K562 (cell line): ENCODE results near the gene AGPAT4. TPM values are rescaled to one million over a fixed set of nuclear protein-coding genes. Genes with fewer than 3 reads are reported as not detected.

Experiments used
- ATAC-seq: fragments of 200-7000 bp; cut with Tn5 transposase; 3 replicates; pipeline ENCODE4 v1.9.1; 2020; ENCODE audit warnings: moderate library complexity
- BruUV-seq: library from RNA; stranded (reverse); fragments of 400-500 nt; replicated peaks from 2 replicates; lab custom pipeline; 2021; lab: Mats Ljungman, UMichigan
- CTCF ChIA-PET: fragments of 300-600 bp; formaldehyde crosslinking; extraction: SDS; loops from one replicate; lab custom pipeline; 2021; ENCODE audit warnings: low intra/inter-chr PET ratio; lab: Yijun Ruan, JAX
- POLR2A ChIA-PET: fragments of 300-600, 350-650 bp; sonication (Branson Sonifier 250); formaldehyde crosslinking; extraction: SDS; loops from one replicate; lab custom pipeline; 2021; ENCODE audit warnings: antibody characterized with exemption, inconsistent platforms; lab: Yijun Ruan, JAX
- DNase-seq, 4 experiments: peaks; one replicate each; pipeline versions ENCODE4 v3.0.0 to v3.0.0-alpha.2; 2011 to 2018; ENCODE audit warnings: low spot score in 3 of 4, mixed read lengths in 3 of 4; ENCODE audit errors: extremely low read depth in 1 of 4
- FAIRE-seq: peaks from 2 replicates; lab custom pipeline; 2011; peaks lifted over from hg19 to GRCh38; lab: Jason Lieb, UNC
- H2AFZ ChIP-seq: 2 replicates; pipeline ENCODE4 v1.6.0; 2011; ENCODE audit warnings: low read depth, low read length, control low read depth, inconsistent platforms
- H3K27ac ChIP-seq: fragments of 200-600 bp; 3 replicates; pipeline ENCODE4 v1.8.0; 2011; ENCODE audit warnings: low read depth, mild to moderate bottlenecking, control low read depth, inconsistent platforms, low read length, moderate library complexity, mixed read lengths; ENCODE audit errors: extremely low read depth
- H3K27me3 ChIP-seq, 2 experiments: fragments of 300-600 bp in 1 of 2; 2 replicates in 1 of 2; 3 replicates in 1 of 2; pipeline versions ENCODE4 v1.6.0 to v1.8.0; 2011; ENCODE audit warnings: inconsistent platforms in 2 of 2, low read length in 2 of 2, mild to moderate bottlenecking in 1 of 2, mixed read lengths in 1 of 2, moderate library complexity in 1 of 2; ENCODE audit not compliant: control insufficient read depth in 2 of 2, insufficient read depth in 2 of 2
- H3K36me3 ChIP-seq: fragments of 300-600 bp; 3 replicates; pipeline ENCODE4 v1.8.0; 2011; ENCODE audit warnings: mild to moderate bottlenecking, low read length, inconsistent platforms; ENCODE audit not compliant: control insufficient read depth, insufficient read depth
- H3K4me1 ChIP-seq, 2 experiments: fragments of 200-600 bp in 1 of 2; replicated peaks in 1 of 2; 2 replicates in 1 of 2; 3 replicates in 1 of 2; pipeline versions ENCODE4 v1.5.1 to v1.8.0; 2011; ENCODE audit warnings: inconsistent platforms in 2 of 2, low read length in 2 of 2, mild to moderate bottlenecking in 1 of 2, mixed read lengths in 1 of 2, moderate library complexity in 1 of 2; ENCODE audit not compliant: control insufficient read depth in 2 of 2, insufficient read depth in 2 of 2
- H3K4me2 ChIP-seq: 2 replicates; pipeline ENCODE4 v1.6.1; 2011; ENCODE audit warnings: low read length, control low read depth, inconsistent platforms, mixed read lengths; ENCODE audit not compliant: insufficient read depth
- H3K4me3 ChIP-seq: fragments of 200-600 bp; sonication (generic), shearing (Covaris generic); 2 replicates; pipeline ENCODE4 v1.5.1; 2016; ENCODE audit warnings: control low read depth, inconsistent platforms
- H3K79me2 ChIP-seq: fragments of 200-600 bp; 3 replicates; pipeline ENCODE4 v1.8.0; 2011; ENCODE audit warnings: low read length, inconsistent platforms; ENCODE audit not compliant: control insufficient read depth, insufficient read depth
- H3K9ac ChIP-seq, 2 experiments: 2 replicates each; pipeline versions ENCODE4 v1.6.0 to v1.6.1; 2011; ENCODE audit warnings: low read depth in 2 of 2, low read length in 2 of 2, control low read depth in 1 of 2, inconsistent platforms in 1 of 2, mild to moderate bottlenecking in 1 of 2, mixed read lengths in 1 of 2; ENCODE audit not compliant: insufficient read depth in 1 of 2
- H3K9me1 ChIP-seq: one replicate; pipeline ENCODE4 v1.6.0; 2011; ENCODE audit warnings: inconsistent platforms, mild to moderate bottlenecking, low read length, moderate library complexity; ENCODE audit not compliant: control insufficient read depth, insufficient read depth
- H3K9me3 ChIP-seq: replicated peaks from 2 replicates; pipeline ENCODE4 v1.5.1; 2011; ENCODE audit warnings: low read depth, low read length, inconsistent platforms; ENCODE audit not compliant: control insufficient read depth, insufficient read depth
- H4K20me1 ChIP-seq: replicated peaks from 2 replicates; pipeline ENCODE4 v1.6.1; 2011; ENCODE audit warnings: low read length, inconsistent platforms, mixed read lengths; ENCODE audit not compliant: control insufficient read depth, insufficient read depth
- ADNP ChIP-seq: fragments of 200-800 bp; sonication (Bioruptor generic); IDR thresholded peaks from 2 replicates; pipeline ENCODE4 v1.6.1; 2016; ENCODE audit warnings: missing genetic modification characterization, missing compliant biosample characterization
- CREBBP ChIP-seq: IDR thresholded peaks from one replicate; pipeline ENCODE4 v1.6.1; 2012; ENCODE audit warnings: low read depth, mild to moderate bottlenecking, control low read depth, inconsistent platforms, low read length
- EP300 ChIP-seq: IDR thresholded peaks from 2 replicates; pipeline ENCODE4 v1.6.1; 2012; ENCODE audit warnings: low read length, improper control_type of control experiment
- ESRRB ChIP-seq: fragments of 250-450 bp; sonication (Bioruptor Pico); IDR thresholded peaks from 2 replicates; pipeline ENCODE4 v1.5.0; 2020; ENCODE audit warnings: mild to moderate bottlenecking, moderate library complexity, borderline replicate concordance
- GTF2B ChIP-seq: IDR thresholded peaks from 2 replicates; pipeline ENCODE4 v1.6.1; 2011; ENCODE audit not compliant: insufficient read length; ENCODE audit errors: extremely low read depth
- MCM2 ChIP-seq: fragments of 450-650 bp; IDR thresholded peaks from 2 replicates; pipeline ENCODE4 v1.6.1; 2017; ENCODE audit warnings: low read depth, mild to moderate bottlenecking
- MTA1 ChIP-seq: fragments of 450-650 bp; IDR thresholded peaks from 2 replicates; pipeline ENCODE4 v1.6.1; 2017; ENCODE audit warnings: borderline replicate concordance
- MTA3 ChIP-seq: fragments of 450-650 bp; formaldehyde crosslinking; IDR thresholded peaks from 2 replicates; pipeline ENCODE4 v1.6.1; 2017; ENCODE audit warnings: mild to moderate bottlenecking, borderline replicate concordance
- PRDM10 ChIP-seq: fragments of 450-650 bp; IDR thresholded peaks from 2 replicates; pipeline ENCODE4 v1.6.1; 2018; ENCODE audit not compliant: partially characterized antibody
- RBFOX2 ChIP-seq: fragments of 200-400 bp; formaldehyde crosslinking; IDR thresholded peaks from 2 replicates; pipeline ENCODE4 v1.6.1; 2017; ENCODE audit warnings: low read depth, mild to moderate bottlenecking, low read length, moderate library complexity
- RBM39 ChIP-seq: fragments of 200-400 bp; formaldehyde crosslinking; optimal IDR thresholded peaks from 2 replicates; pipeline ENCODE3; 2018; ENCODE audit warnings: low read depth, low read length
- ZBTB8A ChIP-seq: fragments of 450-650 bp; IDR thresholded peaks from 2 replicates; pipeline ENCODE4 v1.6.1; 2018; ENCODE audit warnings: mild to moderate bottlenecking, moderate library complexity; ENCODE audit not compliant: partially characterized antibody
- ZFPM2 ChIP-seq: fragments of 250-450 bp; sonication (Bioruptor Pico); IDR thresholded peaks from 2 replicates; pipeline ENCODE4 v1.5.1; 2022; ENCODE audit warnings: mild to moderate bottlenecking
- ZNF431 ChIP-seq: sonication (generic); formaldehyde crosslinking; IDR thresholded peaks from 2 replicates; pipeline ENCODE4 v1.8.0; 2022; ENCODE audit warnings: mild to moderate bottlenecking, missing genetic modification reagents
- ZNF830 ChIP-seq: fragments of 250-450 bp; sonication (Bioruptor Pico); IDR thresholded peaks from 2 replicates; pipeline ENCODE4 v1.5.0; 2021; ENCODE audit warnings: mild to moderate bottlenecking
- ZSCAN32 ChIP-seq: fragments of 450-650 bp; formaldehyde crosslinking; IDR thresholded peaks from 2 replicates; pipeline ENCODE4 v1.4.0; 2020; ENCODE audit warnings: mild to moderate bottlenecking, moderate library complexity
- whole genome bisulfite sequencing: fragments of 100-300 bp; shearing (Covaris generic); methylation state at CpG from one replicate; pipeline ENCODE4 v1.1.6; 2016; ENCODE audit warnings: low coverage, mixed read lengths; ENCODE audit not compliant: insufficient coverage; ENCODE audit errors: missing lambda C conversion rate; 5-methylcytosine and 5-hydroxymethylcytosine counted together
- in situ Hi-C: fragments of 300-500 bp; cut with MboI; formaldehyde crosslinking; loops from 4 replicates; pipeline ENCODE4 v1.15.0; 2018; ENCODE audit warnings: inconsistent platforms, mixed read lengths
- intact Hi-C: fragments of 100-400 bp; cut with micrococcal nuclease; formaldehyde crosslinking; loops from 2 replicates; pipeline ENCODE4 v1.14.2; 2022
- polyA plus RNA-seq, 8 experiments: library from polyadenylated mRNA; depleted of rRNA in 4 of 8; stranded (reverse) in 5 of 8; unstranded in 3 of 8; fragments of >200 nt; fragmentation: Nextera tagmentation in 2 of 8; fragmentation: Illumina TruSeq in 1 of 8; extraction: Ambion mirVana in 2 of 8; extraction: Trizol in 1 of 8; gene quantifications; 2 replicates each; pipeline versions ENCODE4 v1.2.1 to v1.2.3, GENCODE V29; 2011 to 2014; ENCODE audit warnings: inconsistent platforms in 1 of 8, missing spikeins in 1 of 8
- total RNA-seq, 7 experiments: library from RNA; depleted of rRNA in 6 of 7; stranded (reverse); fragments of >200 nt in 6 of 7; fragmentation: Illumina TruSeq in 2 of 7; extraction: Trizol in 2 of 7; gene quantifications; 2 replicates each; pipeline versions ENCODE4 v1.2.1 to v1.2.3, GENCODE V29; 2011 to 2021; ENCODE audit warnings: low replicate concordance in 1 of 7
- TF ChIP-seq, protein P1 (sequence below): fragments of 450-650 bp; formaldehyde crosslinking; IDR thresholded peaks from 2 replicates; pipeline ENCODE4 v1.4.0; 2020; ENCODE audit warnings: mild to moderate bottlenecking, moderate library complexity

Gene AGPAT4
- total and polyA plus RNA-seq, 9 of the 15 experiments (the other 6 are each of a cell fraction or from before 2014, with no cell fraction given), result 2.2 to 15.0 (median 5.7) TPM

DNA sequence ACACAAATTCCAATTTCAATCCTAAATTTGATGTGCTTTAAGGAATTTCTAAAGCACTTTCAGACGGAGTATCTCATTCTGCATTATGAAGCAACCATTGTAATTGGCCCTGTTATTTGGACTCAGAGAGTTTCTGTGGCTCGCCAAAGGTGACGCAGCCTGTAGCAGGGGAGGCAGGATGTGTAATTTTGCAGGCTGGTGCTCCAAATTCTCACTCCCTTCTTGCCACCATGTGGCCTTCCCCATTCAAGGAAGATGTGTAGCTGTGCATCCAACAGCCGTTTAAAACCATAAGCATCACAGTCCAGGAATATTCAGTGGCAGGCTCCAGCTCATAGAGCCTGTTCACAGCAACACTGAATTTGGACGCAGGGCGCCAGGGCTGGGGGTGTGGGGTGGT lies 45.8 kb downstream of the AGPAT4 start:
- peaks cover 23 to 51% of the 10 kb centered on the region in 2 experiments for H3K4me1 ChIP-seq
- DNase-seq (no peak), FAIRE-seq (no peak), ATAC-seq (no peak)
- in situ Hi-C loops, result no loop called here
- H4K20me1 ChIP-seq, result no peaks in the 10 kb centered on the region
- ChIA-PET POLR2A (interaction anchor here (0.8 to 4.4 kb wide), 4 partner anchors 9 to 33 kb away, joined by 3 to 45 read pairs (median 8); no protein-coding TSS in a partner anchor), CTCF (no interaction called here)
- peaks cover 6% of the 10 kb centered on the region; the same call in 2 of the 3 replicates for H3K36me3 ChIP-seq
- H2AFZ ChIP-seq, result peak overlapping the region; percentile 92
- no TSS peak for BruUV-seq
- WGBS, result 85% methylated on average over 6 of the region's 6 CpGs
- no peak overlapping the region for H3K4me2 ChIP-seq
- peak overlapping the region in 1 of 2 experiments; percentile 2; a peak in 1 of 4 replicates for H3K9ac ChIP-seq
- no peaks in the 10 kb centered on the region for H3K27me3 ChIP-seq
- H3K9me3 ChIP-seq, result peaks cover 14% of the 10 kb centered on the region
- H3K9me1 ChIP-seq, result no peaks in the 10 kb centered on the region
- intact Hi-C loops, result loop anchor here (2.0 to 5.0 kb wide), 2 partner anchors 21 to 236 kb away; partner anchors contain the start of gene MAP3K4
- no peak overlapping the region for H3K4me3 ChIP-seq
- TF ChIP-seq ZFPM2 (CRISPR knock-in tag), result no peak
- TF ChIP-seq MCM2, result no peak
- no peak for TF ChIP-seq ZNF830 (CRISPR knock-in tag)
- TF ChIP-seq MTA3, result no peak
- TF ChIP-seq EP300, result no peak
- TF ChIP-seq PRDM10, result no peak
- no peak for TF ChIP-seq GTF2B
- no peak for TF ChIP-seq ZNF431 (CRISPR knock-in tag)
- no peak for TF ChIP-seq ESRRB (CRISPR knock-in tag)
- no peak for TF ChIP-seq ZBTB8A
- TF ChIP-seq RBM39, result no peak
- TF ChIP-seq, protein P1, sequence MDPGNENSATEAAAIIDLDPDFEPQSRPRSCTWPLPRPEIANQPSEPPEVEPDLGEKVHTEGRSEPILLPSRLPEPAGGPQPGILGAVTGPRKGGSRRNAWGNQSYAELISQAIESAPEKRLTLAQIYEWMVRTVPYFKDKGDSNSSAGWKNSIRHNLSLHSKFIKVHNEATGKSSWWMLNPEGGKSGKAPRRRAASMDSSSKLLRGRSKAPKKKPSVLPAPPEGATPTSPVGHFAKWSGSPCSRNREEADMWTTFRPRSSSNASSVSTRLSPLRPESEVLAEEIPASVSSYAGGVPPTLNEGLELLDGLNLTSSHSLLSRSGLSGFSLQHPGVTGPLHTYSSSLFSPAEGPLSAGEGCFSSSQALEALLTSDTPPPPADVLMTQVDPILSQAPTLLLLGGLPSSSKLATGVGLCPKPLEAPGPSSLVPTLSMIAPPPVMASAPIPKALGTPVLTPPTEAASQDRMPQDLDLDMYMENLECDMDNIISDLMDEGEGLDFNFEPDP (CRISPR knock-in tag), result no peak
- TF ChIP-seq ZSCAN32 (CRISPR knock-in tag), result no peak
- TF ChIP-seq CREBBP, result no peak
- TF ChIP-seq ADNP (tag), result no peak
- TF ChIP-seq MTA1, result no peak
- TF ChIP-seq RBFOX2, result no peak
- H3K27ac ChIP-seq, result 0 out of 3 replicates have a peak overlapping the region, but pooled peaks have one; percentile 8
- no peaks in the 10 kb centered on the region for H3K79me2 ChIP-seq
